ENCODE measurements around the gene PMEPA1. TPM values are rescaled to one million over a fixed set of nuclear protein-coding genes. Genes with fewer than 3 reads are reported as not detected.

Gene PMEPA1
- total RNA-seq, 2 donors from 2014 or later = 96.5 to 245 TPM

- no peak overlapping the region for H3K4me3 ChIP-seq
- DNase-seq (ENCODE audit: low spot score) = no peak
- WGBS = 19% methylated on average over 13 of the region's 13 CpGs
Measured at GRCh38 chr20:57749131-57749690, 39.4 kb upstream of the PMEPA1 start.

GRCh38 chr20:57748601-57749130 lies 38.9 kb upstream of the PMEPA1 start:
- peak overlapping the region; percentile 10 to 15 for H3K4me3 ChIP-seq
- no peaks in the 10 kb centered on the region for H3K9me3 ChIP-seq
- no peaks in the 10 kb centered on the region for H3K27me3 ChIP-seq (replicated peaks; ENCODE audit: insufficient read depth)
- H3K27ac ChIP-seq = peak overlapping the region; percentile 80 to 82
- 6% methylated on average over 29 of the region's 29 CpGs for WGBS
- H3K36me3 ChIP-seq = no peaks in the 10 kb centered on the region
- peaks cover 15% of the 10 kb centered on the region for H3K4me1 ChIP-seq (replicated peaks)
- no peak for TF ChIP-seq POLR2A (IDR thresholded peaks at IDR 0.05)
- no peak for TF ChIP-seq CTCF (IDR thresholded peaks at IDR 0.05)
- peak; percentile 52 for TF ChIP-seq POLR2AphosphoS5 (IDR thresholded peaks at IDR 0.05)
- intact Hi-C loops (cut with DNase I) = loop anchor here (2.0 kb wide), 1 partner anchor 30 kb away; no protein-coding TSS in a partner anchor
- peak; percentile 76 for DNase-seq (ENCODE audit: low spot score)

More at GRCh38 chr20:57749131-57749690, 39.4 kb upstream of the PMEPA1 start:
- H3K9me3 ChIP-seq = no peaks in the 10 kb centered on the region
- H3K27ac ChIP-seq = peak overlapping the region; percentile 80 to 82
- H3K4me1 ChIP-seq (replicated peaks) = peaks cover 15% of the 10 kb centered on the region
- TF ChIP-seq POLR2AphosphoS5 (IDR thresholded peaks at IDR 0.05) (no peak), POLR2A (IDR thresholded peaks at IDR 0.05) (no peak), CTCF (IDR thresholded peaks at IDR 0.05) (no peak)
- H3K36me3 ChIP-seq = no peaks in the 10 kb centered on the region
- intact Hi-C loops (cut with DNase I) = loop anchor here (2.0 kb wide), 1 partner anchor 30 kb away; no protein-coding TSS in a partner anchor
- no peaks in the 10 kb centered on the region for H3K27me3 ChIP-seq (replicated peaks; ENCODE audit: insufficient read depth)

DNA sequence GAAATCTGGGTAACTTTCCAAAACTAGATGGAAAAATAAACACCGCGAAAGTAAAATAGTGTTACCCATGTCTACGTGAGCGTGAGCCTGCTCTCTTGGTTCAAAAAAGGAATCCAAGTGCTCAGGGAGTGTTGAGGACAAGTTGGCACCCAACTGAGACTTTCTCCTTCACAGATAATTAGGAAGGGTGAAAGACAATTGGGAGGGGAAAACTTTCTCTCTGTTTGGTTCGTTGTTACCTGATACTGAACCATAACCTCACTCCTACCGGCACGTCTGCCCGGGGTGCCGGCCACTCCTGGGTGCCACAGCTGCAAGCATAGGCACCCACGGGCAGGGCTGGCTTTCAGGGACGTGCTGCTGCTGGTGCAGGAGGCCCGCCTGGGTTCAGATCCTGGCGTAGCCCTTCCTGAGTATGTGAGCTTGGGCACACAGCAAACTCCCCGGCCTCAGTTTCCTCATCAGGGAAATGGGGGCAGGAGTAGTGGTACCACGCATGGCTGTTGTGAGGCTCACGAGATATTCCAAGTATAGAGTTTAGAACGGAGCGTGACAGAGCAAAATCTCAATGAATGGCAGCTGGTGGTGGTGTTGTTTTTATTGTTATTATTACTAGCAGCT lies 38.2 kb upstream of the PMEPA1 start:
- DNase-seq (ENCODE audit: low spot score) = no peak
- H3K27ac ChIP-seq = peak overlapping the region; percentile 80 to 82
- H3K4me1 ChIP-seq (replicated peaks) = peaks cover 15% of the 10 kb centered on the region
- WGBS = 30% methylated on average over 18 of the region's 18 CpGs
- TF ChIP-seq CTCF (IDR thresholded peaks at IDR 0.05) (no peak), POLR2AphosphoS5 (IDR thresholded peaks at IDR 0.05) (peak; percentile 67)
- no peaks in the 10 kb centered on the region for H3K9me3 ChIP-seq
- no peak overlapping the region for H3K4me3 ChIP-seq
- no peaks in the 10 kb centered on the region for H3K27me3 ChIP-seq (replicated peaks; ENCODE audit: insufficient read depth)
- no peaks in the 10 kb centered on the region for H3K36me3 ChIP-seq
- intact Hi-C loops (cut with DNase I) = loop anchor here (2.0 kb wide), 1 partner anchor 29 kb away; no protein-coding TSS in a partner anchor

- peaks cover 15% of the 10 kb centered on the region for H3K4me1 ChIP-seq (replicated peaks)
- no peak for DNase-seq (ENCODE audit: low spot score)
- H3K9me3 ChIP-seq = no peaks in the 10 kb centered on the region
- TF ChIP-seq POLR2AphosphoS5 (IDR thresholded peaks at IDR 0.05) (no peak), POLR2A (IDR thresholded peaks at IDR 0.05) (no peak), CTCF (IDR thresholded peaks at IDR 0.05) (no peak)
- intact Hi-C loops (cut with DNase I) = no loop called here
- peak overlapping the region; percentile 47 to 80 for H3K27ac ChIP-seq
- no peak overlapping the region for H3K4me3 ChIP-seq
- WGBS = 67% methylated on average over 7 of the region's 7 CpGs
- no peaks in the 10 kb centered on the region for H3K36me3 ChIP-seq
- no peaks in the 10 kb centered on the region for H3K27me3 ChIP-seq (replicated peaks; ENCODE audit: insufficient read depth)
Measured at GRCh38 chr20:57746832-57747404, 37.1 kb upstream of the PMEPA1 start.
